ENCODE results near the gene TMEM198. TPM values are rescaled to one million over a fixed set of nuclear protein-coding genes. Genes with fewer than 3 reads are reported as not detected.

The TMEM198 gene
- total and polyA plus RNA-seq, 2 of the 4 experiments (the other 2 are of a cell fraction), result 0.18 to 2.2 TPM

DNA sequence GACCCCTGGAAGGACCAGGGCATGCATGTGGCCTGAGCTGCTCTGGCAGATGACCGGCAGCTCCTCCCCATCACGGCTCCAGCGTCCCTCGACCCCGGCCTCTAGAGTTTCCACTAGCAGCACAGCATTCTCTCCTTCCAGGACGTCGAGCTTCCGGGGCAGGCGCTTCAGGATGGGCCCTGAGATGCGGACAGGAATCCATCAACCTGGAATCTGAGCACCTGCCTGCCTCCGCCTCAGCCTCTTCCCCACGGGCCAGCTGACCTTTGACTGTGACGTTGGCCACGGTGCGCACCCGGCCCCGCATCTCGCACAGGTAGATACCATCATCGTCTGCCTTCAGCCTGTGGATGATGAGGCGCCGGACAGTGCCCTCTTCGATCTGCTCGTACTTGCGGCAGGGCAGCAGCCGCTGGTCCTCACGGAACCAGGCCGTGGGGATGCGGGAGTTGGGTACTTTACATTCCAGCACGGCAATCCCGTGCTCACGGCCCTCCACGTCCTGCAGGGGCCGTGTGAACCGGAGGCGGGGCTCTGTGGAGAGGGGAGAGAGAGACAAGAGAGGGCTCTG lies 24.0 kb downstream of the TMEM198 start:
- no peak overlapping the region for H2AK9ac ChIP-seq (replicated peaks; ENCODE audit: low read depth, low read length, poor library complexity)
- in situ Hi-C loops (cut with MboI; ENCODE audit: low sequenced_read_pairs), result no loop called here
- peaks cover 26% of the 10 kb centered on the region for H3K36me3 ChIP-seq (ENCODE audit: control insufficient read depth, insufficient read depth, low read length)
- no peak overlapping the region for H4K5ac ChIP-seq (ENCODE audit: low read depth, low read length)
- WGBS, 2 experiments (ENCODE audit: extremely low coverage in 2 of 2, insufficient read length in 1 of 2), result 91% methylated on average over 25 of the region's 35 CpGs; no CpG with 5 or more reads in 1 of the 2 experiments
- H3K56ac ChIP-seq (ENCODE audit: extremely low read depth, insufficient read depth, low read length), result no peak overlapping the region
- no peak overlapping the region for H4K91ac ChIP-seq (ENCODE audit: insufficient read depth, low read depth, low read length)
- H2BK5ac ChIP-seq (ENCODE audit: low read depth, low read length, poor library complexity, severe bottlenecking), result no peak overlapping the region
- dilution Hi-C loops (cut with HindIII; ENCODE audit: low sequenced_read_pairs, unreplicated experiment), result no loop called here
- no peak overlapping the region for H3K4me3 ChIP-seq (ENCODE audit: insufficient read depth, low read depth, low read length)
- H3K4ac ChIP-seq (ENCODE audit: low read depth, low read length), result no peak overlapping the region
- no peak overlapping the region for H2AK5ac ChIP-seq (ENCODE audit: low read depth, low read length)
- H3K79me1 ChIP-seq (ENCODE audit: low read depth in 1 of 2, low read length in 2 of 2), result peaks cover 11 to 18% of the 10 kb centered on the region in 2 experiments
- ChIA-PET POLR2A (ENCODE audit: unreplicated experiment) (no interaction called here), CTCF (no interaction called here)
- H2BK15ac ChIP-seq (ENCODE audit: low read depth, low read length), result no peak overlapping the region
- H3K4me1 ChIP-seq (ENCODE audit: control insufficient read depth, insufficient read depth, low read length), result peaks cover 10% of the 10 kb centered on the region
- H2AFZ ChIP-seq (replicated peaks; ENCODE audit: low read length, poor library complexity), result peak overlapping the region; percentile 15
- no peak overlapping the region for H2BK120ac ChIP-seq (ENCODE audit: low read depth, low read length)
- no peak overlapping the region for H3K18ac ChIP-seq (ENCODE audit: low read depth, low read length)
- H3K9me1 ChIP-seq (ENCODE audit: insufficient read depth, low read length), result peaks cover 8% of the 10 kb centered on the region; the same call in 1 of the 2 replicates
- H3K27me3 ChIP-seq (ENCODE audit: control insufficient read depth, insufficient read depth, low read length), result no peaks in the 10 kb centered on the region; the same call in 1 of the 2 replicates
- H3K4me2 ChIP-seq (ENCODE audit: low read depth, low read length), result no peak overlapping the region
- intact Hi-C loops (cut with micrococcal nuclease), result no loop called here
- no peaks in the 10 kb centered on the region for H3K9me3 ChIP-seq (ENCODE audit: control insufficient read depth, insufficient read depth, low read length)
- no peak for ATAC-seq (ENCODE audit: low read depth)
- H3K23ac ChIP-seq (ENCODE audit: low read depth, low read length), result no peak overlapping the region
- no peak overlapping the region for H4K8ac ChIP-seq (ENCODE audit: low read depth in 2 of 2, low read length in 2 of 2)
- no TSS peak for BruUV-seq (replicated peaks)
- no peak for TF ChIP-seq RFX5 (IDR thresholded peaks at IDR 0.05; ENCODE audit: low read depth, low read length)
- peaks cover 8% of the 10 kb centered on the region; the same call in 1 of the 2 replicates for H4K20me1 ChIP-seq (ENCODE audit: insufficient read depth, low read length)
- no peak overlapping the region for H3K14ac ChIP-seq (replicated peaks; ENCODE audit: low read depth, low read length)
- no peak for DNase-seq
- H3K27ac ChIP-seq (ENCODE audit: insufficient read depth, low read length), result no peak overlapping the region
- no peak overlapping the region for H3K9ac ChIP-seq (ENCODE audit: low read depth, low read length)
- H2BK20ac ChIP-seq (ENCODE audit: low read depth, low read length), result no peak overlapping the region

All from IMR-90 (cell line).